Measurements from ENCODE around the gene ZBTB32. TPM values are rescaled to one million over a fixed set of nuclear protein-coding genes. Genes with fewer than 3 reads are reported as not detected.
"Not testable (repeated sequence)": the region's sequence is repeated elsewhere in the genome, so short reads cannot be mapped to it uniquely, and the experiment has no call there.

The ZBTB32 gene
- total RNA-seq, 1 donor from 2014 or later = not detected

DNA sequence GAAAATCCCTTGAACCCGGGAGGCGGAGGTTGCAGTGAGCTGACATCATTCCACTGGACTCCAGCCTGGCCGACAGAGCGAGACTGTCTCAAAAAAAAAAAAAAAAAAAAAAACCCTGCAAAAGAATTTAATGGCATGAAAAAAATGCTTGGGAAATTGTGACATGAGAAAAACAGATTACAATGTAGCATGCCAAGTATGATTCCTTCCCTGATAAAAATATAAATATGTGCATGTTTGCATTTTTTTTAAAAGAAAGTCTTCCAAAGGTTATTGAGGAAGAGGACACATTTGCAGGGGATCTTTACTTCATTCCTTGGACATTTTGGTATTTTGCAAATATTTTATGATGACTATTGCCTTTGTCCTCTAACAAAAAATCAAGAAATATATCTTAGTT, 14.5 kb upstream of the ZBTB32 start:
- Mint-ChIP-seq H3K9me3 (no peaks in the 10 kb centered on the region), H3K27ac (no peak overlapping the region), H3K4me1 (ENCODE audit: unreplicated experiment) (peaks cover 4% of the 10 kb centered on the region), H3K27me3 (no peaks in the 10 kb centered on the region), H3K4me3 (no peak overlapping the region), H3K36me3 (no peaks in the 10 kb centered on the region)
- DNase-seq (ENCODE audit: extremely low spot score, unreplicated experiment) = no peak
- TF ChIP-seq, protein P1, sequence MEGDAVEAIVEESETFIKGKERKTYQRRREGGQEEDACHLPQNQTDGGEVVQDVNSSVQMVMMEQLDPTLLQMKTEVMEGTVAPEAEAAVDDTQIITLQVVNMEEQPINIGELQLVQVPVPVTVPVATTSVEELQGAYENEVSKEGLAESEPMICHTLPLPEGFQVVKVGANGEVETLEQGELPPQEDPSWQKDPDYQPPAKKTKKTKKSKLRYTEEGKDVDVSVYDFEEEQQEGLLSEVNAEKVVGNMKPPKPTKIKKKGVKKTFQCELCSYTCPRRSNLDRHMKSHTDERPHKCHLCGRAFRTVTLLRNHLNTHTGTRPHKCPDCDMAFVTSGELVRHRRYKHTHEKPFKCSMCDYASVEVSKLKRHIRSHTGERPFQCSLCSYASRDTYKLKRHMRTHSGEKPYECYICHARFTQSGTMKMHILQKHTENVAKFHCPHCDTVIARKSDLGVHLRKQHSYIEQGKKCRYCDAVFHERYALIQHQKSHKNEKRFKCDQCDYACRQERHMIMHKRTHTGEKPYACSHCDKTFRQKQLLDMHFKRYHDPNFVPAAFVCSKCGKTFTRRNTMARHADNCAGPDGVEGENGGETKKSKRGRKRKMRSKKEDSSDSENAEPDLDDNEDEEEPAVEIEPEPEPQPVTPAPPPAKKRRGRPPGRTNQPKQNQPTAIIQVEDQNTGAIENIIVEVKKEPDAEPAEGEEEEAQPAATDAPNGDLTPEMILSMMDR (conservative IDR thresholded peaks at IDR 0.05) = no peak

DNA sequence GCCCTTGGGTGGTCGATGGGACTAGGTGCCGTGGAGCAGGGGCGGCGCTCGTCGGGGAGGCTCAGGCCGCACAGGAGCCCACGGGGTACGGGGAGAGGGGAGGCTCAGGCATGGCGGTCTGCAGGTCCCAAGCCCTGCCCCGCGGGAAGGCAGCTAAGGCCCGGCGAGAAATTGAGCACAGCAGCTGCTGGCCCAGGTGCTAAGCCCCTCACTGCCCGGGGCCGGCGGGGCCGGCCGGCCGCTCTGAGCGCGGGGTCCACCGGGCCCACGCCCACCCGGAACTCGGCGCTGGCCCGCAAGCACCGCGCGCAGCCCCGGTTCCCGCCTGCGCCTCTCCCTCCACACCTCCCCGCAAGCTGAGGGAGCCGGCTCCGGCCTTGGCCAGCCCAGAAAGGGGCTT, 13.3 kb upstream of the ZBTB32 start:
- not testable (repeated sequence) for DNase-seq (ENCODE audit: extremely low spot score, unreplicated experiment); H3K27ac Mint-ChIP-seq; H3K27me3 Mint-ChIP-seq; H3K4me1 Mint-ChIP-seq (ENCODE audit: unreplicated experiment); H3K9me3 Mint-ChIP-seq; H3K36me3 Mint-ChIP-seq; H3K4me3 Mint-ChIP-seq

DNA sequence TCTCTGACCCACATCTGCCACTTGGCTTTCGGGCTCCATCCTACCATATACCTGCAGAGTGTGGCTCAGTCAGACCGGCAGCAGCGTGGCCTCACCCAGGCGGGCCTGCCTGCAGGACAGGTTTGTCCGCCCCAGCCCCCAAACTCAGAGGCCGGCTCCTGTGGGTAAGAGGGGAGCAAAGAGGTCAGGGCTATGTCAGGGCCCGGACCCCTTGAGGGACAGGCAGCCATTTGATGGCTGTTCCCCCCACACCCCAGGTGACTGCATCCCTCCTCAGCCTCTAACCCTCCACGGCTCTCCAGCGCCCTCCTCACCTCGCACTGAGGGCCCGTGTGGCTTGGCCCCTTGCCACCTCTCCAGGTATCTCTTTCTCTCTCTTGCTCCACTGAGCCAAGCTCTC, 12.3 kb upstream of the ZBTB32 start:
- H3K4me1 Mint-ChIP-seq (ENCODE audit: unreplicated experiment) = peaks cover 4% of the 10 kb centered on the region
- H3K27me3 Mint-ChIP-seq = no peaks in the 10 kb centered on the region
- no peak for DNase-seq (ENCODE audit: extremely low spot score, unreplicated experiment)
- no peaks in the 10 kb centered on the region for H3K36me3 Mint-ChIP-seq
- H3K4me3 Mint-ChIP-seq = no peak overlapping the region
- H3K9me3 Mint-ChIP-seq = no peaks in the 10 kb centered on the region
- H3K27ac Mint-ChIP-seq = no peak overlapping the region
- TF ChIP-seq, protein P1 (conservative IDR thresholded peaks at IDR 0.05) = no peak

DNA sequence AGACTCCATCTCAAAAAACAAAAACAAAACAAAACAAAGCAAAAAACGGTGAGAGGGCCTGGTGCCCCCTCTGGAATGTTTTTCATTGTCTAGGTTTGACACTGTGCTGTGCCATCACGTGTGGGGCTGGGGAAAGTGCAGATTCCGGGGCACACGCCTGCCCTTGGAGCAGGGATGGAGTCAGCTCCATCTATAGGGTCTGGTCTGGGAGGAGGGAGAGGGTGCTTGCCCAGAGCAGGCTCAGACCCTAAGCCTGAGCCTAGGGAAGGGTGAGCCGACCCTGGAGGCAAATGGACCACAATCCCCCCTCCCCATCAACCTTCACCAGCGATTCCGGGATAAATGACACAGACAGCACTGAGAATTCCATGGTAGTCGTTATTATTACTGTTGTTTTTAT, 10.9 kb upstream of the ZBTB32 start:
- Mint-ChIP-seq H3K4me3 (no peak overlapping the region), H3K36me3 (no peaks in the 10 kb centered on the region), H3K4me1 (ENCODE audit: unreplicated experiment) (peaks cover 4% of the 10 kb centered on the region), H3K9me3 (no peaks in the 10 kb centered on the region), H3K27ac (peak overlapping the region; percentile 43), H3K27me3 (no peaks in the 10 kb centered on the region)
- no peak for DNase-seq (ENCODE audit: extremely low spot score, unreplicated experiment)
- TF ChIP-seq, protein P1 (conservative IDR thresholded peaks at IDR 0.05) = no peak

DNA sequence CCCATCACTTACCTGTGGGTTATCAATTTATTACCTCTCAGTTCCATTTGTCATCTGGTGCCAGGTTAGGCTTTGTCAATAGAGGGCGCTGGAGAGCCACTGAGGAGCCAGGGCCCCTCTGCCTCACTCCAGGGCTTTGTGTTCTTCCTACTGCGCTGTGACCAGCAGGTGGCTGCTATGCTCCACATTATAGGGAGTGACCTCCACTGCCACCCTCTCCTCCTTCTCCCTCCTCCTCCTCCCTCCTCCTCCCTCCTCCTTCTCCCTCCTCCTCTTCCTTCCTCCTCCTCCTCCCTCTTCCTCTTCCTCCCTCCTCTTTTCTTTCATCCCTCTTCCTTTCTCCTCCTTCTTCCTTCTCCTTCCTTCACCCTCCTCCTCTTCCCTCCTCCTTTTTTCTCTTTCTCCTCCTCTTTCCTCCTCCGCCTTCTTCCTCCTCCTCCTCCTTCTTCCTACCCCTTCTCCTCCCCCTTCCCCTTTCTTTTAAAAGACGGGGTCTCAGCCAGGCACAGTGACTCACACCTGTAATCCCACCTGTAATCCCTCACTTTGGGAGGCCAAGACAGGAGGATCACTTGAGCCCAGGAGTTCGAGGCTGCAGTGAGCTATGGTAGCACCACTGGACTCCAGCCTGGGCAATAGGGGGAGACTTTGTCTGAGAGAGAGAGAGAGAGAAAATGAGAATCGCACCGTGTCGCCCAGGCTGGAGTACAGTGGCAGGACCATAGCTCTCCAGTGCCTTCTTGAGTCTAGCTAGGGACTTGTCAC, 10.3 kb upstream of the ZBTB32 start:
- Mint-ChIP-seq H3K27me3 (no peaks in the 10 kb centered on the region), H3K36me3 (no peaks in the 10 kb centered on the region), H3K27ac (peak overlapping the region; percentile 43), H3K4me1 (ENCODE audit: unreplicated experiment) (peaks cover 4% of the 10 kb centered on the region), H3K4me3 (no peak overlapping the region), H3K9me3 (no peaks in the 10 kb centered on the region)
- peak; percentile 84 for DNase-seq (ENCODE audit: extremely low spot score, unreplicated experiment)
- TF ChIP-seq, protein P1 (conservative IDR thresholded peaks at IDR 0.05) = peak; percentile 98

DNA sequence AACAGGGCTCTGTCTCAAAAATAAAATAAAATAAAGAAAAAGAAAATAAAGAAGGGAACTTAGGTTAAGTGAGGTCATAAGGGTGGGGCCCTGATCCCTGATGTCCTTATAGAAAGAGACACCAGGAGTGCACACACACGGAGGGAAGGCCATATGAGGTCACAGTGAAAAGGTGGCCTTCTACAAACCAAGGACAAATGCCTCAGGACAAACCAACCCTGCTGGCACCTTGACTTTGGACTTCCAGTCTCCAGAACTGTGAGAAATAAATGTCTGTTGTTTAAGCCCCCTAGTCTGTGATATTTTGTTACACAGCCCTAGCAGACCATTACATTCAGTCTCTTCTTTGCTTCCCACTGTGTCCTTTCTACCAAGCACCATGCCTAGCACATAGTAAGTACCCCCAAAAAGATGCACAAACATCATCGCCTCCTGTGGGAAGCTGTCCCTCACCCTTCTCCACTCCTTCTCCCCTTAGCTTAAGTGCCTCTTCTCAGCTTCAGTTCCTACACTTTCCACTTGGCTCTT, 8.4 kb upstream of the ZBTB32 start:
- H3K4me3 Mint-ChIP-seq = no peak overlapping the region
- DNase-seq (ENCODE audit: extremely low spot score, unreplicated experiment) = no peak
- H3K27me3 Mint-ChIP-seq = no peaks in the 10 kb centered on the region
- no peak overlapping the region for H3K27ac Mint-ChIP-seq
- no peaks in the 10 kb centered on the region for H3K36me3 Mint-ChIP-seq
- TF ChIP-seq, protein P1 (conservative IDR thresholded peaks at IDR 0.05) = no peak
- H3K4me1 Mint-ChIP-seq (ENCODE audit: unreplicated experiment) = peaks cover 4% of the 10 kb centered on the region
- H3K9me3 Mint-ChIP-seq = no peaks in the 10 kb centered on the region
